ENCODE data around the gene AAK1. TPM values are rescaled to one million over a fixed set of nuclear protein-coding genes. Genes with fewer than 3 reads are reported as not detected.

AAK1 gene
- total and polyA plus RNA-seq, 2 experiments from 2014 or later = 39.0 to 52.4 TPM

- Histone ChIP-seq H3K27ac (ENCODE audit: low read depth) (no peak overlapping the region), H3K9me2 (ENCODE audit: insufficient read depth) (no peaks in the 10 kb centered on the region), H3K4me1 (ENCODE audit: insufficient read depth) (no peaks in the 10 kb centered on the region), H4K20me1 (replicated peaks; ENCODE audit: insufficient read depth) (no peaks in the 10 kb centered on the region), H3K79me2 (replicated peaks; ENCODE audit: insufficient read depth) (no peaks in the 10 kb centered on the region), H3K27me3 (ENCODE audit: insufficient read depth) (no peaks in the 10 kb centered on the region), H3K4me2 (no peak overlapping the region), H3K4me3 (no peak overlapping the region), H3K36me3 (ENCODE audit: insufficient read depth) (no peaks in the 10 kb centered on the region), H2AFZ (no peak overlapping the region), H3F3A (replicated peaks; ENCODE audit: low read depth) (no peaks in the 10 kb centered on the region)
- ATAC-seq (no peak), DNase-seq (ENCODE audit: low spot score) (no peak)
- TF ChIP-seq EZH2phosphoT487 (IDR thresholded peaks at IDR 0.05; ENCODE audit: unreplicated experiment) (no peak), ZNF331 (CRISPR knock-in tag; IDR thresholded peaks at IDR 0.05; ENCODE audit: low read depth) (no peak), STAT1 (IDR thresholded peaks at IDR 0.05; ENCODE audit: unreplicated experiment) (no peak), ZNF114 (CRISPR knock-in tag; IDR thresholded peaks at IDR 0.05) (no peak), JUNB (IDR thresholded peaks at IDR 0.05; ENCODE audit: unreplicated experiment) (no peak), POLR2AphosphoS5 (IDR thresholded peaks at IDR 0.05; ENCODE audit: low read depth) (no peak)
- TF ChIP-seq, protein P1, sequence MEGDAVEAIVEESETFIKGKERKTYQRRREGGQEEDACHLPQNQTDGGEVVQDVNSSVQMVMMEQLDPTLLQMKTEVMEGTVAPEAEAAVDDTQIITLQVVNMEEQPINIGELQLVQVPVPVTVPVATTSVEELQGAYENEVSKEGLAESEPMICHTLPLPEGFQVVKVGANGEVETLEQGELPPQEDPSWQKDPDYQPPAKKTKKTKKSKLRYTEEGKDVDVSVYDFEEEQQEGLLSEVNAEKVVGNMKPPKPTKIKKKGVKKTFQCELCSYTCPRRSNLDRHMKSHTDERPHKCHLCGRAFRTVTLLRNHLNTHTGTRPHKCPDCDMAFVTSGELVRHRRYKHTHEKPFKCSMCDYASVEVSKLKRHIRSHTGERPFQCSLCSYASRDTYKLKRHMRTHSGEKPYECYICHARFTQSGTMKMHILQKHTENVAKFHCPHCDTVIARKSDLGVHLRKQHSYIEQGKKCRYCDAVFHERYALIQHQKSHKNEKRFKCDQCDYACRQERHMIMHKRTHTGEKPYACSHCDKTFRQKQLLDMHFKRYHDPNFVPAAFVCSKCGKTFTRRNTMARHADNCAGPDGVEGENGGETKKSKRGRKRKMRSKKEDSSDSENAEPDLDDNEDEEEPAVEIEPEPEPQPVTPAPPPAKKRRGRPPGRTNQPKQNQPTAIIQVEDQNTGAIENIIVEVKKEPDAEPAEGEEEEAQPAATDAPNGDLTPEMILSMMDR (conservative IDR thresholded peaks at IDR 0.05; ENCODE audit: low read depth in 2 of 2) = no peak
- TF ChIP-seq, protein P2, sequence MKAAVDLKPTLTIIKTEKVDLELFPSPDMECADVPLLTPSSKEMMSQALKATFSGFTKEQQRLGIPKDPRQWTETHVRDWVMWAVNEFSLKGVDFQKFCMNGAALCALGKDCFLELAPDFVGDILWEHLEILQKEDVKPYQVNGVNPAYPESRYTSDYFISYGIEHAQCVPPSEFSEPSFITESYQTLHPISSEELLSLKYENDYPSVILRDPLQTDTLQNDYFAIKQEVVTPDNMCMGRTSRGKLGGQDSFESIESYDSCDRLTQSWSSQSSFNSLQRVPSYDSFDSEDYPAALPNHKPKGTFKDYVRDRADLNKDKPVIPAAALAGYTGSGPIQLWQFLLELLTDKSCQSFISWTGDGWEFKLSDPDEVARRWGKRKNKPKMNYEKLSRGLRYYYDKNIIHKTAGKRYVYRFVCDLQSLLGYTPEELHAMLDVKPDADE (IDR thresholded peaks at IDR 0.05) = no peak
- Mint-ChIP-seq H3K9me3 (no peaks in the 10 kb centered on the region), H3K36me3 (ENCODE audit: low read depth) (peaks cover 24% of the 10 kb centered on the region; the same call in 2 of the 3 replicates), H3K4me1 (no peaks in the 10 kb centered on the region), H3K4me3 (no peak overlapping the region), H3K27me3 (ENCODE audit: insufficient read depth, low read depth, poor library complexity) (no peaks in the 10 kb centered on the region), H3K27ac (no peak overlapping the region)
These were observed 219.1 kb downstream of the AAK1 start for GRCh38 chr2:69424419-69424818.

DNA sequence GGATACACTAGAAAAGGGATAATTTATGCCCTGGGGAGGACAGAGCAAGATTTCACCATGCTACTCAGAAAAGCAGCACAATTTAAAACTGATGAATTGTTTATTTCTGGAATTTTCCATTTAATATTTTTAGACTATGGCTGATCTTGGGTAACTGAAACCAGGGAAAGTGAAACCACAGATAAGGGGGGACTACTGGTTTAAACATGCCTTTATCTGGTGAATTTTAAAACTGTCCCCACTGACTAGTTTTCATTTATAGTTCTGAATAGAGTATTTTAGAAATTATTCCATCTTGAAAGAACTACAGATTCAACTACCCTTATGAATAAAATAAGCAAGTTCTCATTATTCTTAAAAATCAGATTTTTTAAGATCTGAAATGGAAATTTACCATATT, 221.3 kb downstream of the AAK1 start:
- Histone ChIP-seq H4K20me1 (replicated peaks; ENCODE audit: insufficient read depth) (no peaks in the 10 kb centered on the region), H3K79me2 (replicated peaks; ENCODE audit: insufficient read depth) (no peaks in the 10 kb centered on the region), H3K4me1 (ENCODE audit: insufficient read depth) (no peaks in the 10 kb centered on the region), H2AFZ (no peak overlapping the region), H3K27me3 (ENCODE audit: insufficient read depth) (no peaks in the 10 kb centered on the region), H3K27ac (ENCODE audit: low read depth) (no peak overlapping the region), H3K9me2 (ENCODE audit: insufficient read depth) (no peaks in the 10 kb centered on the region), H3K36me3 (ENCODE audit: insufficient read depth) (0 out of 2 replicates have a peak, but pooled peaks cover 4% of the 10 kb centered on the region), H3F3A (replicated peaks; ENCODE audit: low read depth) (no peaks in the 10 kb centered on the region), H3K4me2 (no peak overlapping the region), H3K4me3 (no peak overlapping the region)
- Mint-ChIP-seq H3K4me3 (no peak overlapping the region), H3K27me3 (ENCODE audit: insufficient read depth, low read depth, poor library complexity) (no peaks in the 10 kb centered on the region), H3K9me3 (no peaks in the 10 kb centered on the region), H3K36me3 (ENCODE audit: low read depth) (peaks cover 26% of the 10 kb centered on the region; the same call in 2 of the 3 replicates), H3K4me1 (no peaks in the 10 kb centered on the region), H3K27ac (no peak overlapping the region; the same call in 1 of the 2 replicates)
- DNase-seq (ENCODE audit: low spot score) = no peak
- no peak for ATAC-seq
- TF ChIP-seq ZNF331 (CRISPR knock-in tag; IDR thresholded peaks at IDR 0.05; ENCODE audit: low read depth) = no peak
- no peak for TF ChIP-seq JUNB (IDR thresholded peaks at IDR 0.05; ENCODE audit: unreplicated experiment)
- no peak for TF ChIP-seq STAT1 (IDR thresholded peaks at IDR 0.05; ENCODE audit: unreplicated experiment)
- no peak for TF ChIP-seq ZNF114 (CRISPR knock-in tag; IDR thresholded peaks at IDR 0.05)
- no peak for TF ChIP-seq EZH2phosphoT487 (IDR thresholded peaks at IDR 0.05; ENCODE audit: unreplicated experiment)
- TF ChIP-seq REST (IDR thresholded peaks at IDR 0.05; ENCODE audit: unreplicated experiment) = no peak
- TF ChIP-seq, protein P1 (conservative IDR thresholded peaks at IDR 0.05; ENCODE audit: low read depth in 2 of 2) = no peak

All from GM23338 (cell line).